ENCODE results near the gene PRKG1.

PRKG1 gene

GRCh38 chr10:51643734-51644133 is 569.4 kb downstream of the PRKG1 start:
- no peaks in the 10 kb centered on the region for H4K20me1 ChIP-seq (ENCODE audit: insufficient read depth, low read length, poor library complexity, severe bottlenecking)
- H3K4me3 ChIP-seq (ENCODE audit: low read length, poor library complexity, severe bottlenecking) = no peak overlapping the region
- H3K4me2 ChIP-seq (ENCODE audit: low read depth, low read length, poor library complexity, severe bottlenecking) = no peak overlapping the region
- no peaks in the 10 kb centered on the region for H3K9me3 ChIP-seq (ENCODE audit: insufficient read depth, low read depth, low read length)
- no peaks in the 10 kb centered on the region for H3K79me2 ChIP-seq (ENCODE audit: insufficient read depth, low read length)
- no peaks in the 10 kb centered on the region for H3K27me3 ChIP-seq (ENCODE audit: insufficient read depth, low read length, poor library complexity, severe bottlenecking)
- H3F3A ChIP-seq (ENCODE audit: low read depth) = no peaks in the 10 kb centered on the region
- no peaks in the 10 kb centered on the region for H3K4me1 ChIP-seq (ENCODE audit: insufficient read depth, low read length, poor library complexity, severe bottlenecking)
- no peaks in the 10 kb centered on the region for H3K36me3 ChIP-seq (ENCODE audit: insufficient read depth, low read length)
- H3K9ac ChIP-seq (ENCODE audit: low read depth, low read length, poor library complexity, severe bottlenecking) = no peak overlapping the region
- no peak for TF ChIP-seq CTCF (conservative IDR thresholded peaks at IDR 0.05; ENCODE audit: low read length)
- TF ChIP-seq EZH2phosphoT487 (IDR thresholded peaks at IDR 0.05; ENCODE audit: borderline replicate concordance) = no peak
- no peak overlapping the region for H2AFZ ChIP-seq (ENCODE audit: low read length)
- H3K9me2 ChIP-seq (replicated peaks; ENCODE audit: low read depth, low read length) = no peaks in the 10 kb centered on the region

GRCh38 chr10:51649064-51649463 is 574.8 kb downstream of the PRKG1 start:
- TF ChIP-seq CTCF (conservative IDR thresholded peaks at IDR 0.05; ENCODE audit: low read length) = no peak
- TF ChIP-seq EZH2phosphoT487 (IDR thresholded peaks at IDR 0.05; ENCODE audit: borderline replicate concordance) = no peak
- no peaks in the 10 kb centered on the region for H3K27me3 ChIP-seq (ENCODE audit: insufficient read depth, low read length, poor library complexity, severe bottlenecking)
- no peak overlapping the region for H2AFZ ChIP-seq (ENCODE audit: low read length)
- H3K36me3 ChIP-seq (ENCODE audit: insufficient read depth, low read length) = no peaks in the 10 kb centered on the region
- no peaks in the 10 kb centered on the region for H4K20me1 ChIP-seq (ENCODE audit: insufficient read depth, low read length, poor library complexity, severe bottlenecking)
- H3K4me3 ChIP-seq (ENCODE audit: low read length, poor library complexity, severe bottlenecking) = no peak overlapping the region
- no peaks in the 10 kb centered on the region for H3K9me2 ChIP-seq (replicated peaks; ENCODE audit: low read depth, low read length)
- H3F3A ChIP-seq (ENCODE audit: low read depth) = no peaks in the 10 kb centered on the region
- H3K4me2 ChIP-seq (ENCODE audit: low read depth, low read length, poor library complexity, severe bottlenecking) = no peak overlapping the region
- no peaks in the 10 kb centered on the region for H3K79me2 ChIP-seq (ENCODE audit: insufficient read depth, low read length)
- no peak overlapping the region for H3K9ac ChIP-seq (ENCODE audit: low read depth, low read length, poor library complexity, severe bottlenecking)
- no peaks in the 10 kb centered on the region for H3K9me3 ChIP-seq (ENCODE audit: insufficient read depth, low read depth, low read length)
- H3K4me1 ChIP-seq (ENCODE audit: insufficient read depth, low read length, poor library complexity, severe bottlenecking) = no peaks in the 10 kb centered on the region

GRCh38 chr10:51651063-51651462 is 576.8 kb downstream of the PRKG1 start:
- Histone ChIP-seq H3K4me3 (ENCODE audit: low read length, poor library complexity, severe bottlenecking) (no peak overlapping the region), H3K9me2 (replicated peaks; ENCODE audit: low read depth, low read length) (no peaks in the 10 kb centered on the region), H3K9ac (ENCODE audit: low read depth, low read length, poor library complexity, severe bottlenecking) (no peak overlapping the region), H3K9me3 (ENCODE audit: insufficient read depth, low read depth, low read length) (no peaks in the 10 kb centered on the region), H3K4me2 (ENCODE audit: low read depth, low read length, poor library complexity, severe bottlenecking) (no peak overlapping the region), H2AFZ (ENCODE audit: low read length) (no peak overlapping the region), H3K36me3 (ENCODE audit: insufficient read depth, low read length) (no peaks in the 10 kb centered on the region), H3F3A (ENCODE audit: low read depth) (no peaks in the 10 kb centered on the region), H3K79me2 (ENCODE audit: insufficient read depth, low read length) (no peaks in the 10 kb centered on the region), H3K27me3 (ENCODE audit: insufficient read depth, low read length, poor library complexity, severe bottlenecking) (no peaks in the 10 kb centered on the region), H4K20me1 (ENCODE audit: insufficient read depth, low read length, poor library complexity, severe bottlenecking) (no peaks in the 10 kb centered on the region), H3K4me1 (ENCODE audit: insufficient read depth, low read length, poor library complexity, severe bottlenecking) (no peaks in the 10 kb centered on the region)
- no peak for TF ChIP-seq EZH2phosphoT487 (IDR thresholded peaks at IDR 0.05; ENCODE audit: borderline replicate concordance)
- TF ChIP-seq CTCF (conservative IDR thresholded peaks at IDR 0.05; ENCODE audit: low read length) = no peak

Data from Loucy (cell line).